HG03159 (cell line): Measurements from ENCODE around the gene CDKN1B.
"Not testable (repeated sequence)": the region's sequence is repeated elsewhere in the genome, so short reads cannot be mapped to it uniquely, and the experiment has no call there.

Experiments
- ATAC-seq: cut with Tn5 transposase; IDR thresholded peaks from one replicate; pipeline ENCODE4 v1.9.1; 2021; ENCODE audit warnings: mild to moderate bottlenecking, moderate library complexity; ENCODE audit not compliant: unreplicated experiment

CDKN1B gene

GRCh38 chr12:12723681-12724420 is 6.7 kb downstream of the CDKN1B start:
- no peak for ATAC-seq

DNA sequence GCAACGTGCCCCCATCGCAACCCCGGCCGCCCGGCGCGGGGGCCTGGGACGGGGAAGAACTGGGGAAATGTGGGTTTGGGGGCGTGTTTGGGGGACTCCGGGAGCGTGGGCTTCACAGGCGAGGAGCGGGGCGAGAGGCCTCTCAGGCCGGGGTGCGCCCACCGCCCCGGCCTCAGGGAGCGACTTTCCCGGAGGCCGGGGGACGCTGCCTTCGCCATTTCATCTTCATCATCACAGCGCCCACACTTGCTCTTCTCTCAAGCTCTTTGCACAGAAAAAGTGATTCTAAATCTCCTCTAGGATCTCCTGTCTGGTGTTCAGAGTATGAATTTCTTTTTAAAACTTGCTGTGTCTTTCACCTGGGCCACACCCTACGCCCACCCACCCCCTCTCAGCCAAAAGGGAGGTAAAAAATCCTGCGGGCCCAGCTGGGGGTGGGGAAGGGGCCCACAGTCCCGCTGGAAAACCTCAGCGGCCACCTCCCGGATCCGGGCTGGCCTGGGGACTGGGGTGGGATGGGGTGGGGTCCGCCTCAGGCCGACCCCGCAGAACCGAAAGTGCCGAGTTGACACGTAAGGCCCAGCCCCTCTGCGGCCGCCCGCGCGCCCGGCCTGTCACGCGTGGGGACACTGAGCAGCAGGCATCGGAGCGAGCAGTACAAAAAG is 7.4 kb downstream of the CDKN1B start:
- no peak for ATAC-seq

DNA sequence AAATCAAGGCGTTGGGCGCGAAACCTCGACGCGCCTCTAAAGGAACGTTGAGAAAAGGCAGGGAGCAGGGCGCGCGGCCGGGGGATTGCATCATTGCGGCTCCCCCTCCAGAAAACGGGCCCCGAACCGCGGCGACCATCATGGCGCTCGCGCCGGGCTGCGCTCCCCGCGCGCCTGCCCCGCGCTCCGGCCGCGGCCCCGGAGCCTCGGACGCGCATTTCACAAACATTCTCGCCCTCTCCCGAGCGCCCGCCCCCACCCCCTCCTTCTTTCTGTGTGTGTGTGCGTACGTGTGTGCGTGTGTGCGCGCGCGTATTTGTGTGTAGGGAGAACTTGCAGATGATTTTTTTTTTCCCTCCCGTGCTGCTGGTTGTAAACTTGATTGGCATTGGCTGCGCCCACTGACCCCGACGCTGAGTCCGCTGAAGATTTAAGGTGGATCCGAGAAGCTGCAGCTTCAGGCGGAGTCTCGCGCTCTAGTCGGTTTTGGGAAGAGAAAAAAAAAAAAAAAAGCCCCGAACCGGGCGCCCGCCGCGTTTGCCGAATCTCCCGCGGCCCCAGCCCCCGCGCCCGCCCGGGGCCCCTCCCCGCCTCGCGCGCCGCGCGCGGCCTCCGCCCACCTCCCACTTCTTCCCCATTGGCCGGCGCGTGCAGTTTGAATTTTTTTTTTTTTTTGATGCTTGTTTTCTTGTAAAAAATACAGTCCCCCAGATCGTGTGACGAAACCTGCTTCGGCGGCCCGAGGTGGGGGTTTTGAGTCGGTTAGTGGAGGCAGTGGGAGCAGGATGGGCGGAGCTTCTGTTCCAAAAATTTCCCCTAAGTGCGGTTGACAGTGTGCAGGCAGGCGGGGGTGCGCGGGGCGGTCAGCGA is 8.2 kb downstream of the CDKN1B start:
- peak; percentile 57 for ATAC-seq

DNA sequence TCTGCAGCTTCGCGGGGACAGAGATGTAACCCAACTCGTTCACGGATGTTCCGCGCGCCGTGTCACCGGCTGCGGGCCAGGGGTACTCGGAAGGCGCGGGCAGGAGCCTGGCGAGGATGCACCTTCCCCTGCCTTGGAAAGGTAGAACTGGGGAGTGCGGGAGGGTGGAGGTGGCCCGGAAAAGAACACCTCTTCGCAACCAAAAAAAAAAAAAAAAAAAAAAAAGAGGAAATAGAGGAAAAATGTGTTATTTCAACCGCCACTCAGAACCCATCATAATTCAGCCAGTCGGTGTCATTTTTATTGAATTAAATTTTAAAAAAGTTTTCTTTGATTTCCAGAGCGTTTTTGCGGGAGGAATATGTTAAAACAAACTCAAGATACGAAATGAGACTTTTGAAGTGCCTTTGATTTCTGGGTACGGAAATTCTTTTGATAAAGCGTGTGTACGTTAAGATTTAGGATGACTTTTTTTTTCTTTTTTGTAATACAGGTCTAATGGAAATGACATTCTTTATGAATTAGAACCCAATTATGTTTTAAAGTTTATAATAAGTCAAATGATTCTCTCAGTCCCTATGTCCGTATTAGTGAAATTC is 8.9 kb downstream of the CDKN1B start:
- ATAC-seq = no peak

GRCh38 chr12:12726555-12727093 is 9.5 kb downstream of the CDKN1B start:
- no peak for ATAC-seq

DNA sequence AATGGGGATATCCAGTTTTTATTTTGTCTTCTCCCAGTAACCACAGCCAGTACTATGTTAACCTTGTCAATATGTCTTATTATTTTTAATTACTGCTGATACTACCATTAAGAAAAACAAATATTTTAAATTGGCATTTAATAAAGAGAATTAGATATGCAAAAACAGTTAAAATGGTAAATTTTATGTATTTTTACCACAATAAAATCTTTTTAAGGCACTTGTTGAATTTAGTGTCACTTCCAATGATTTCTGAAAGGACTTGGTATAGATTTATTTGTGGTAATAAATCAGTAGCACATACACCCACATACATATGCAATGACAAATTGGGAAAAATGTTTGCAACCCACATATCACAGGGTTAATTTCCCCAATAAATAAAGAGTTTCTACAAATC is 14.0 kb downstream of the CDKN1B start:
- ATAC-seq = no peak

DNA sequence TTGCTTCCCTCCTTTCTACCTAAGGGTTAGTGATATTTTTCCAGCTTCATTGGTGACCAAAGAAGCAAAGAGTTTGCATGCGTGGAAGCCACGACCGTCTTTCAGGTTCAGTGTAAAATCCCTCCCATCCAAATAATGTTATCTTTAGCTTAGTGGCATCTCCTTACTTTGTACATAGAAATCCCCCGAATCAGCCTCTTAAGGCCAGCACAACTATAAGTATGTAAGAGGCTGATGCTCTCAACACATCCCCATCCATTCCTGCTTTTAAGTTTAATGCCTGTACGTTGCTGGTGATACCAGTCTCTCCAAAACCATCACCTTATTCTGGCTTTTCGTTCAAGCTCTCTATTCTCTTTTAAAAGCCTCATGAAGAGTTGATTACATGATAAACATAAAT is 14.6 kb downstream of the CDKN1B start:
- ATAC-seq = no peak

DNA sequence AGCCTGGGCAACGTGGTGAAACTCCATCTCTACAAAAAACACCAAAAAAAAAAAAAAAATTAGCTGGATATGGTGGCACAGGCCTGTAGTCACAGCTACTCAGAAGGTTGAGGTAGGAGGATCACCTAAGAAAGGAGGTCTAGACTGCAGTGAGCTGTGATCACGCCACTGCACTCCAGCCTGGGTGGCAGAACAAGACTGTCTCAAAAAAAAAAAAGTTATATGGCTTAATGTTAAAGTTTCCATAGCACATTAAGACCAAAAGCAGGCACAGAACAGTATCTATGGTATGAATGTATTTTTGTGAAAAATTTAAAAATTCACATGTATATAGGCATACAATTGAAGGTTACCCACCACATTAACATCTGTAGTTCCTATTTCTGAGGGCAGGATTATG is 15.9 kb downstream of the CDKN1B start:
- no peak for ATAC-seq

DNA sequence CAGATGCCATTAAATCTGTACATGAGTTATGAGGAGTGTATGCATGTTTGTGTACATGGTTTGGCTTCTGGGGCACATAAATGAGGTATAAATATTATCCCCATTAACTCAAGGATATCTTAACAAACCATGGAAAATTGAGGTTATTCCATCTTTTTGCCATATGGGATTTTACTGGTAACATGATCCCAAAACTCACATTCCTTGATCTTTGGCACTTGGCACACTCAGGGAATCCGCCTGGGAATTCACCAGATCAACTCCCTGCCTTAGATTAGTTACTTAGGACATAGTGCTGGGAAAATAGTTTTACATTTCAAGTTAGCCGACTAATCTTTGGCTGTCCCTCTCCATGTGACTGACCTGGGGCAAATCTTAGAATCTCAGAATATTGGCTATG is 16.9 kb downstream of the CDKN1B start:
- ATAC-seq = no peak

DNA sequence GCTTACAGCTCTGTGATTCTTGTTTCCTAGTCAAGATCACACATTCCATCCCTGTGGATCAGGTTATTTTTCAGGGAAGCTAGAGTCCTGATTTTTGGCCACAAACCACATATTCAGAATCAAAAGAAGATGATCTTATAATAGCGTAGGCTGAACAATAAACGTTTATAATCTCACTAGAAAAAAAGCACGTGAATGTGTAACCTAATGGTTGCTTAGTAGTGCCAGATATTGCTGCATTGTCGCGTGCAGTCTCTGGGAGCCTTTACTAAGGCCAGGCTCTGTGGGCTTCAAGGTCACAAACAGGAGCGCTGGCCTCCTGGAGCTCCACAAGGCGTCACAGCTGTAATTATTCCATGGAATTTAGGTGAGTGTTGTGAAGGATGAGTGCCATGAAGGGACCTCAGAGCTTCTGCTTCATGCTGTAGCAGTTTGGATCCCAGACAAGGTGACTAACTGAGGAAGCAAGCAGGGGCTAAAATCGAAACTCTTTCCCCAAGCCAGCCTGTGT is 17.4 kb downstream of the CDKN1B start:
- no peak for ATAC-seq

- no peak for ATAC-seq
Observed at GRCh38 chr12:12735301-12735700, 18.1 kb downstream of the CDKN1B start.

GRCh38 chr12:12736759-12737676 is 19.9 kb downstream of the CDKN1B start:
- peak; percentile 74 for ATAC-seq

GRCh38 chr12:12738152-12738551 is 21.0 kb downstream of the CDKN1B start:
- not testable (repeated sequence) for ATAC-seq

- no peak for ATAC-seq
Observed at GRCh38 chr12:12741660-12742059, 24.5 kb downstream of the CDKN1B start.

DNA sequence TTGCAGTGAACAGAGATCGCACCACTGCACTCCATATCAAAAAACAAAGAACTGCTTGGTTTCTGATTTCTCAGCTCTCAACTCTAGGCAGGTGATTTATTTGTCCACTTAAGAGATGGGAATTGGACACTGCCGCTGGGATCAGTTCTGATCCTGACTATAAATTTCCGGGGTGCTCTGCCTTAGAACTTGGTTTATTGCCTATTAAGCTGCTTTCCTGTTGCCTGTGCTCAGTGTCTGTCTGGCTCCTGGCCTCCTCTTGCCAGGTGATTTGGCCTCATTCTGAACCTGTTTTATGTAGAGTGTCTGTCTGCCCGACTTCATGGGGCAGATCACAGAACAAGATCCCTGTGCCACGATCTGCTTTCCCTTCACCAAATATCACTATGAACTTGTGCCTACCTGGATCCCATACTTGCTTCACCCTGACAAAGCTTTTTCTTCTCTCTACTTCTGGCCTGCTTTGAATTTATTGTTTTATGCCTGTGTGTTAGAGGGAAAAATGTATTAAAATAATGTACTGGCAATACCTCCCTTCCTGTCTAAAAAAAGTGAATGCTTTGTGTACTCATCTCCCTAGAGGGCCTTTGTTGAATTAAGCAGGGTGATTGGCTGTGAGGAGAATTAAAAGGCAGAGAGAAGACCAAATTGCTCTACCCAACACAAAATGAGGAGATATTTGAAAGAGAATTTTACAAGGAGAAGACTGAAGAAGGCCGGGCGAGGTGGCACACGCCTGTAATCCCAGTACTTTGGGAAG is 27.6 kb downstream of the CDKN1B start:
- no peak for ATAC-seq

DNA sequence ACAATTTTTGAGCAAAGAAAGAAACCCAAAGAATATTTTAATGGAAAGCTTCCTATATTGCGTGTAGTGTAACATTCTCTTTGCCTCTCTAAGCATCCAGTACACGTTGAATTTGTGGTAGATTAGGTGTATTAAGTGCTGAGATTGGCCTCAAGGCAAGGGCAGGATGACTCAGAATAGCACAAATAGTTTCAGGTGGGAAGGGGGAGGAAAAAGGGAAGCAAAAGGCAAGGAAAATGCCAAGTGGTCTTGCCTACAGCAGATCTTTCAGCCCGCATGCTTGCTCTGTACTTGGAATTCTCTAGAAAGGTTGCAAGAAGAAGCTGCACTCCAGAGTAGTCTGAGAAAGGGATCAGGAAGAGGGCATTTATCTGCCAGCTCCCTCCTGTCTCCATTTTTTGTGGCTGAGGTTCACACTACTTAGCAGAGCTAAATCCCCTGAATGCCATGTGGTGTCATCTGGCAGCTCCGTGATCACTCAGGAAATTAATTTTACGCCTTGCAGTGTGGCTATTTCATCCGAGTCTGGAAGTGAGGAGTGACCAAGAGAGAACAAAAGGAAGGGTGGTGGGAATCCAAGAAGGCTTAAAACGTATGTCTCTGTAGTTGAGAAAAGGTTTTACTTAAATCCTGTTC is 28.5 kb downstream of the CDKN1B start:
- no peak for ATAC-seq

DNA sequence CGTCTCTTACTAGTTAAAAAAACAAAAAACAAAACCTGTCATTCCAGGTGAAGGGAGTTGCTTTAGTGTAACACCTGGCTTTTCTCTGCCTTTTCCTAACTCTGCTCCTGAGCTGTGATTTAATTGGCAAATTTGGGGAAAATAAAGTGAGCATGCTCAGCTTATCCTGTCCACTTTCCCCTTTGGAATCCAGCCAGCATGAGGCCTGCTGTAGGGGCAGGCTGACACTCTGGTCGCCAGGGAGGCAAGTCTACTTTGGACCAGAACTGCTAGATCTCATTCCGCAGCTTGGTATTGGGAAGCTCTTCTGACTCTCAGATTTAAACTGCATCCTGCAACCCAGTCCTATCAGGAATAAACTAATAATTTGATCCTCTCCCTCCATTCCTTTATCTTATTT is 30.1 kb downstream of the CDKN1B start:
- no peak for ATAC-seq

- no peak for ATAC-seq
Observed at GRCh38 chr12:12748044-12748443, 30.9 kb downstream of the CDKN1B start.

DNA sequence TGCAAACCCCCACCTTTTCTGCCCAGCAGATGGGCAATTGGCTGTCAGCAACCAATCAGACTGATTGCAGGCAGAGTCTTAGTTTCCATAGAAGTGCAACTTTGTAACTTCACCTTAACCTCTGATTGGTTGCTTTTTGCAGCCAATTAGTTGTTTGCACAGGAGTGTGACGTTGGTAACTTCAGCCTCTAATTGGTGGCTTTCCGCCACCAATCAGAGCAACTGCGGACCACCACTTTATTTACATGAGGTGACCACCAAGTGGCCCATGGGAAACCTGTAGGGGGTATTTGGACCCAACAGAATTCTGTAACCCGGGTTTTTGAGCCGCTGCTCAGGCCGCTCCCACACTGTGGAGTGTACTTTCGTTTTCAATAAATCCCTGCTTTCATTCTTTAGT is 32.3 kb downstream of the CDKN1B start:
- no peak for ATAC-seq
